ENCODE measurements around the gene IQSEC2. TPM values are rescaled to one million over a fixed set of nuclear protein-coding genes. Genes with fewer than 3 reads are reported as not detected.

Gene IQSEC2
- total and polyA plus RNA-seq, 2 donors (not counting 1 experiment from before 2014, with no cell fraction given): 0.58 to 0.94 TPM

DNA sequence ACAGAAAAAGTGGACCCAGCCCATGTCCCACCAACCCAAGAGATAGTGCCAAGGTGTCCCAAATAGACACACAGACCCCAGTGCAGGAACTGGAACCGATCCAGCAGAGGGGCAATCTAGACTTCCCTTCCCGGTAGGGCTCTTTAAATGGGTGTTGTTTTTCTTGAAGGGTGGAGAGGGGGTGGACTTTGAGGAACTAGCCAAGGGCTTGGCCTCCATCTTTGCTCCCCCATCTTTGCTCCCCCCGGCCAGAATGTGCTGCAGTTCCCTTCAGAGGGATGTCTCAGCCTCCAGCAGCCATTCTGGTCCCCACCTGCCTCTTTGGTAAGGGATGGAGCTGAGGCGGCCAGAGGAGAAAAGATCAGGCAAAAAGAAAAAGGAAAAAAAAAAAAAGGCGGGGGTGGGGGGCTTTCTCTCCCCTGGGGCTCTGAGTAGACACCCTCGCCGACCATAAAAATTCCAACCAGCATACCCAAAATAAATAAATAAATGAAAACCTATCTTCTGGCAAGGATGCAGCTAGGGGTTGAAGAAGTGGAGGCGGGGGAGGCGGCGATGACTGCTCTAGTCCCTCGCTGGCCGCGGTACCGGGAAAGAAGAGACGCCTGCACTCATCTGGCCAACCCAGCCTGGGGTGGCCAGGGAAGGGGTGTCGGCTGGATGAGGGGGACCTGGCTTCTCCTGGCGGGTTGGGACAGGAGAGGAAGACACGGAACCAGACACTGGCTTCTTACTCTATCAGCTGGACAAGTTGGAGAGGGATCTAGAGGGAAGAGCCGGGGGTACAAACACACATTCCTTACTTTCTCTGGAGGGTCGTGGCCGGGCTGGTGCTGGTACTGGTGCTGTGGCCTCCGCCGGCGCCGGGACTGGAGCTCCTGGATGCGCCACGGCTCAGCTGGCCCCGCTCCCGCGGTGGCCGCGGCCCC lies 38.5 kb upstream of the IQSEC2 start:
- intact Hi-C loops (cut with micrococcal nuclease): loop anchor here (5.0 to 10.0 kb wide), 2 partner anchors 245 to 1737 kb away; no protein-coding TSS in a partner anchor
- CTCF ChIA-PET: interaction anchor here (0.7 to 4.4 kb wide), 8 partner anchors 10 to 305 kb away, joined by 3 to 36 read pairs (median 4); no protein-coding TSS in a partner anchor
- H4K20me1 ChIP-seq (ENCODE audit: control insufficient read depth, insufficient read depth, low read length, poor library complexity, severe bottlenecking): no peaks in the 10 kb centered on the region
- peak overlapping the region; percentile 72 for H2AFZ ChIP-seq (ENCODE audit: insufficient read depth, low read depth, low read length, poor library complexity, severe bottlenecking)
- H3K4me3 Mint-ChIP-seq: peak overlapping the region; percentile 84
- peak overlapping the region in 3 of 5 experiments; percentile 47 to 62 (median 52) for H3K4me3 ChIP-seq (ENCODE audit: control extremely low read depth in 1 of 5, extremely low read depth in 1 of 5, insufficient read depth in 1 of 5, low read depth in 2 of 5, low read length in 4 of 5)
- H3K27me3 Mint-ChIP-seq: peaks cover 36% of the 10 kb centered on the region
- 1% methylated on average over 21 of the region's 32 CpGs for WGBS (ENCODE audit: insufficient coverage)
- H3K27me3 ChIP-seq (replicated peaks in 1 of 4; ENCODE audit: control extremely low read depth in 1 of 4, control insufficient read depth in 3 of 4, insufficient read depth in 4 of 4, low read length in 3 of 4): peaks cover 0 to 47% (median 30%) of the 10 kb centered on the region in 4 experiments
- ATAC-seq (ENCODE audit: low read depth): no peak
- peaks cover 15% of the 10 kb centered on the region for H3K4me1 Mint-ChIP-seq
- POLR2A ChIA-PET: interaction anchor here (0.5 kb wide), 1 partner anchor 149 kb away, joined by 3 read pairs; no protein-coding TSS in a partner anchor
- H3K9me3 Mint-ChIP-seq (ENCODE audit: insufficient read depth): no peaks in the 10 kb centered on the region
- no peaks in the 10 kb centered on the region for H3K79me2 ChIP-seq (ENCODE audit: control insufficient read depth, insufficient read depth, low read length)
- H3K4me2 ChIP-seq (replicated peaks; ENCODE audit: low read depth, low read length, poor library complexity, severe bottlenecking): peak overlapping the region; percentile 92
- peaks cover 19 to 38% of the 10 kb centered on the region in 2 donors for H3K4me1 ChIP-seq (ENCODE audit: control insufficient read depth in 2 of 2, insufficient read depth in 2 of 2, low read length in 2 of 2)
- peak overlapping the region; percentile 57 for H3K9ac ChIP-seq (ENCODE audit: low read length)
- H3K9me3 ChIP-seq (ENCODE audit: control extremely low read depth in 1 of 3, control insufficient read depth in 2 of 3, insufficient read depth in 1 of 3, low read length in 2 of 3): no peaks in the 10 kb centered on the region
- no peak overlapping the region for H3K27ac Mint-ChIP-seq
- no peak overlapping the region for H3K27ac ChIP-seq (ENCODE audit: low read length in 2 of 2)
- no peak for DNase-seq
- TF ChIP-seq CTCF (IDR thresholded peaks at IDR 0.05): no peak
- TF ChIP-seq EZH2 (IDR thresholded peaks at IDR 0.05; ENCODE audit: borderline replicate concordance, insufficient read depth, low read depth, low read length, poor library complexity, severe bottlenecking): no peak
- no peaks in the 10 kb centered on the region for H3K36me3 ChIP-seq (replicated peaks in 1 of 2; ENCODE audit: control extremely low read depth in 1 of 2, control insufficient read depth in 1 of 2, extremely low read depth in 1 of 2, insufficient read depth in 2 of 2, low read length in 1 of 2)
